HepG2 (cell line): Measurements from ENCODE around the gene BCKDHA. TPM values are rescaled to one million over a fixed set of nuclear protein-coding genes. Genes with fewer than 3 reads are reported as not detected.

Experiments used
- ATF2 ChIP-seq: sonication (generic); formaldehyde crosslinking; IDR thresholded peaks from 2 replicates; pipeline ENCODE4 v1.4.0; 2020; ENCODE audit warnings: missing genetic modification reagents
- BRCA1 ChIP-seq: sonication (generic); formaldehyde crosslinking; IDR thresholded peaks from 2 replicates; pipeline ENCODE4 v1.4.0; 2020; ENCODE audit warnings: missing genetic modification reagents
- BRF2 ChIP-seq: sonication (generic); formaldehyde crosslinking; IDR thresholded peaks from 2 replicates; pipeline ENCODE4 v1.8.1; 2022; ENCODE audit warnings: mild to moderate bottlenecking, missing genetic modification reagents
- EED ChIP-seq: sonication (generic); formaldehyde crosslinking; IDR thresholded peaks from 2 replicates; pipeline ENCODE4 v1.5.0; 2020; ENCODE audit warnings: mild to moderate bottlenecking, missing genetic modification reagents
- EHMT2 ChIP-seq: fragments of 200-600 bp; sonication (generic); IDR thresholded peaks from 2 replicates; pipeline ENCODE4 v1.7.0; 2017; ENCODE audit warnings: antibody characterized with exemption, low read depth, low read length, borderline replicate concordance
- FOXK1 ChIP-seq: sonication (generic); formaldehyde crosslinking; IDR thresholded peaks from 2 replicates; pipeline ENCODE4 v1.4.0; 2020; ENCODE audit warnings: low read depth, missing genetic modification reagents, borderline replicate concordance
- KAT8 ChIP-seq: IDR thresholded peaks from 2 replicates; pipeline ENCODE4 v1.6.1; 2016; ENCODE audit warnings: missing genetic modification reagents, missing compliant biosample characterization
- KDM6A ChIP-seq: IDR thresholded peaks from 2 replicates; pipeline ENCODE4 v1.6.1; 2016; ENCODE audit warnings: low read depth
- MTA1 ChIP-seq: sonication (generic); formaldehyde crosslinking; IDR thresholded peaks from 2 replicates; pipeline ENCODE4 v1.4.0; 2020; ENCODE audit warnings: missing genetic modification reagents, mild to moderate bottlenecking, borderline replicate concordance
- SIN3A ChIP-seq: IDR thresholded peaks from 2 replicates; pipeline ENCODE4 v1.6.1; 2011; ENCODE audit warnings: low read depth, mild to moderate bottlenecking, control low read depth, low read length, borderline replicate concordance
- SUZ12 ChIP-seq: fragments of 150-350 bp; IDR thresholded peaks from 2 replicates; pipeline ENCODE4 v1.6.1; 2014; ENCODE audit warnings: low read depth, low read length
- TEAD2 ChIP-seq: sonication (generic); formaldehyde crosslinking; IDR thresholded peaks from 2 replicates; pipeline ENCODE4 v1.9.0; 2021; ENCODE audit warnings: missing genetic modification reagents
- ZBED4 ChIP-seq: sonication (generic); formaldehyde crosslinking; IDR thresholded peaks from 2 replicates; pipeline ENCODE4 v1.4.0; 2020; ENCODE audit warnings: missing genetic modification reagents, borderline replicate concordance
- ZMYM3 ChIP-seq: sonication (generic); formaldehyde crosslinking; IDR thresholded peaks from 2 replicates; pipeline ENCODE4 v1.5.1; 2020; ENCODE audit warnings: mild to moderate bottlenecking, missing genetic modification reagents
- ZMYM4 ChIP-seq: sonication (generic); formaldehyde crosslinking; IDR thresholded peaks from 2 replicates; pipeline ENCODE4 v1.8.1; 2023; ENCODE audit warnings: mild to moderate bottlenecking, missing genetic modification reagents
- ZNF317 ChIP-seq: sonication (generic); formaldehyde crosslinking; IDR thresholded peaks from 2 replicates; pipeline ENCODE4 v1.5.0; 2020; ENCODE audit warnings: mild to moderate bottlenecking, missing genetic modification reagents
- ZNF605 ChIP-seq: sonication (generic); formaldehyde crosslinking; IDR thresholded peaks from 2 replicates; pipeline ENCODE4 v1.8.0; 2022; ENCODE audit warnings: mild to moderate bottlenecking, missing genetic modification reagents
- ZNF709 ChIP-seq: sonication (generic); formaldehyde crosslinking; IDR thresholded peaks from 2 replicates; pipeline ENCODE4 v1.5.0; 2020; ENCODE audit warnings: mild to moderate bottlenecking, missing genetic modification reagents
- ZNF770 ChIP-seq: sonication (generic); formaldehyde crosslinking; IDR thresholded peaks from 2 replicates; pipeline ENCODE4 v1.5.0; 2020; ENCODE audit warnings: mild to moderate bottlenecking, missing genetic modification reagents
- ZNF841 ChIP-seq: sonication (generic); formaldehyde crosslinking; IDR thresholded peaks from 2 replicates; pipeline ENCODE4 v1.8.1; 2023; ENCODE audit warnings: missing genetic modification reagents, borderline replicate concordance
- polyA plus RNA-seq, 8 experiments: library from polyadenylated mRNA; depleted of rRNA in 3 of 8; stranded (reverse) in 7 of 8; unstranded in 1 of 8; fragments of >200 nt; fragmentation: Illumina TruSeq in 4 of 8; extraction: Trizol in 4 of 8; gene quantifications; 2 replicates each; pipeline versions ENCODE4 v1.2.1 to v1.2.3, GENCODE V29; 2011 to 2016; ENCODE audit warnings: low read depth in 4 of 8, missing spikeins in 1 of 8, mixed read lengths in 1 of 8; ENCODE audit not compliant: insufficient read depth in 1 of 8
- total RNA-seq, 5 experiments: library from RNA; depleted of rRNA; stranded (reverse); fragments of >200 nt; fragmentation: Illumina TruSeq; extraction: Trizol; gene quantifications; 2 replicates each; pipeline ENCODE4 v1.2.3, GENCODE V29; 2016; ENCODE audit warnings: low read depth in 1 of 5

The BCKDHA gene
- total and polyA plus RNA-seq, 2 of the 13 experiments (the other 11 are each of a cell fraction or from before 2014, with no cell fraction given) = 11.8 to 31.5 TPM

- TF ChIP-seq SIN3A = no peak
- no peak for TF ChIP-seq ZNF317 (CRISPR knock-in tag)
- TF ChIP-seq MTA1 (CRISPR knock-in tag) = no peak
- no peak for TF ChIP-seq SUZ12
- peak; percentile 48; the same call in 1 of the 2 replicates for TF ChIP-seq ZNF770 (CRISPR knock-in tag)
- 0 out of 2 replicates have a peak, but pooled peaks have one; percentile 58 for TF ChIP-seq ZNF605
- peak; percentile 70; the same call in 1 of the 2 replicates for TF ChIP-seq EHMT2
- TF ChIP-seq BRCA1 (CRISPR knock-in tag) = no peak
- TF ChIP-seq BRF2 = no peak
- TF ChIP-seq TEAD2 = no peak
- no peak for TF ChIP-seq ZNF709 (CRISPR knock-in tag)
- no peak for TF ChIP-seq ZMYM4 (CRISPR knock-in tag)
- 0 out of 2 replicates have a peak, but pooled peaks have one; percentile 7 for TF ChIP-seq FOXK1 (CRISPR knock-in tag)
- TF ChIP-seq ZMYM3 (CRISPR knock-in tag) = peak; percentile 23; the same call in 1 of the 2 replicates
- 0 out of 2 replicates have a peak, but pooled peaks have one; percentile 5 for TF ChIP-seq ATF2 (CRISPR knock-in tag)
- peak; percentile 2; the same call in 1 of the 2 replicates for TF ChIP-seq KAT8 (CRISPR knock-in tag)
- no peak for TF ChIP-seq EED (CRISPR knock-in tag)
- no peak for TF ChIP-seq KDM6A (CRISPR knock-in tag)
- TF ChIP-seq ZNF841 (CRISPR knock-in tag) = no peak
- TF ChIP-seq ZBED4 (CRISPR knock-in tag) = no peak
Observed at GRCh38 chr19:41364524-41365391, 32.9 kb upstream of the BCKDHA start (continued).
